Kidney epithelial cell (primary cell): ENCODE measurements around the gene DPYD. TPM values are rescaled to one million over a fixed set of nuclear protein-coding genes. Genes with fewer than 3 reads are reported as not detected.

Experiments used
- DNase-seq: peaks from one replicate; pipeline ENCODE4 v3.0.0-alpha.2; 2010; ENCODE audit warnings: low read depth
- H3K27me3 ChIP-seq: 2 replicates; pipeline ENCODE4 v1.6.0; 2011; ENCODE audit warnings: low read length; ENCODE audit not compliant: control insufficient read depth, insufficient read depth
- H3K36me3 ChIP-seq: 2 replicates; pipeline ENCODE4 v1.5.1; 2011; ENCODE audit warnings: low read length; ENCODE audit not compliant: control insufficient read depth, insufficient read depth
- H3K4me3 ChIP-seq: 2 replicates; pipeline ENCODE4 v1.5.1; 2011; ENCODE audit warnings: low read depth, mild to moderate bottlenecking, control low read depth, low read length
- CTCF ChIP-seq: IDR thresholded peaks from 2 replicates; pipeline ENCODE4 v1.5.1; 2011; ENCODE audit warnings: mild to moderate bottlenecking, moderate library complexity, low read length, control low read depth, inconsistent platforms; ENCODE audit not compliant: insufficient read depth, poor library complexity, severe bottlenecking
- total RNA-seq: library from RNA; depleted of rRNA; stranded (reverse); fragments of >200 nt; gene quantifications from 2 replicates; pipeline ENCODE4 v1.2.3, GENCODE V29; 2015

Gene DPYD
- total RNA-seq, 1 donor from 2014 or later: 1.6 TPM

DNA sequence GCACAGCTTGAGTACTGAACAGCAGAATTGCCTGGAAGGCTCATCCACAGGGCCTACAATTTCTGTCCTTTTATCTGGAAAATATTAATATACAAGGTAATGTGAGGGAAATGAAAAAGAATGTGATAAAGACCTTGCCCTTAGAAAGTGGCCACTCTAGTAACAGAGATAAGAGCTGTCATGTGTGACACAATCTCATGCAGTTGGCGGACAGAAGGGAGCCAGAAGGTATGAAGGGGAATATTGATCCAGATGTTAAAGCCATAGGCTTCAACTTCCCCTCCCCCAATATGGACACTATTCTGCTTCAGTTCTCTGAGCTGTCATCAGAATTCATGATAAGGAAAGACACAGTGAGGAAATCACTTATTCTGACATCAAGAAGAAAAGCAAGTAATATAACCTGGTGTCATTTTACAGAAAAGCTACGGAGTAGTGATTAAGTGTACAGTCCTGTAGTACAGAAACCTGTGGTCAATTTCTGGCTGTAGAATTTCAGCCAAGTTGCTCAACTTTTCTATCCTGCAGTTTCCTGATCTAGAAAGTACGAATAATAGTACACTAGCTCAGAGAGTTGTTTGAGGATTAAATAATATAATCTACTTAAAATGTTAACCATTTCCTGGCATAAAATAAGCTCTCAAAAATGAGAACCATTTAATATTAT, 572.1 kb downstream of the DPYD start:
- Histone ChIP-seq H3K4me3 (no peak overlapping the region), H3K36me3 (no peaks in the 10 kb centered on the region), H3K27me3 (no peaks in the 10 kb centered on the region)
- DNase-seq: no peak
- no peak for TF ChIP-seq CTCF

DNA sequence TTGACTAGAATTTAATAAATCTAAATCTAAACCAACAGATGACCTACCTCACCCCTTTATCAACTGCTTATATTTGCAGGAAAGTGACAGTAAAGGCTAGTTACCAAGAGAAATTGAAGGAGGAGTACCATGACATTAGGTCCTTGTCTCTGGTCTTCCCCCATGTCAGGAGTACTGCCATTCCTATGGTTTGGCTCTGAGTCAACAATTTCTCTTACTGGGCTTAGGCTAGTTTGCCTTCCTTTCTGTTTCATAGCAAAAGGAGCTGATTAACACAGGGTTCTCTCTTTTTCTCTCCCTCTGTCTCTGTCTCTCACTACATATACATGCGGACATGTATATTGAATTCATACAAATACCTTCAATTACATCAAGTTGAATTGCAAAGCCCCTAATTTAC, 579.9 kb downstream of the DPYD start:
- no peak for DNase-seq

GRCh38 chr1:97338347-97338746, 582.5 kb downstream of the DPYD start:
- H3K36me3 ChIP-seq: no peaks in the 10 kb centered on the region
- H3K4me3 ChIP-seq: no peak overlapping the region
- H3K27me3 ChIP-seq: no peaks in the 10 kb centered on the region
- TF ChIP-seq CTCF: no peak
- DNase-seq: no peak

More for the DNA sequence above, 579.9 kb downstream of the DPYD start:
- Histone ChIP-seq H3K4me3 (no peak overlapping the region), H3K27me3 (no peaks in the 10 kb centered on the region), H3K36me3 (no peaks in the 10 kb centered on the region)
- no peak for TF ChIP-seq CTCF

GRCh38 chr1:97337250-97338030, 583.4 kb downstream of the DPYD start:
- no peak overlapping the region for H3K4me3 ChIP-seq
- TF ChIP-seq CTCF: no peak
- no peak for DNase-seq
- no peaks in the 10 kb centered on the region for H3K27me3 ChIP-seq
- H3K36me3 ChIP-seq: no peaks in the 10 kb centered on the region

- no peaks in the 10 kb centered on the region for H3K36me3 ChIP-seq
- no peak overlapping the region for H3K4me3 ChIP-seq
- H3K27me3 ChIP-seq: no peaks in the 10 kb centered on the region
- peak; percentile 12 for DNase-seq
- no peak for TF ChIP-seq CTCF
Measured at GRCh38 chr1:97334454-97334853, 586.4 kb downstream of the DPYD start.
